ENCODE data around the gene USP40. TPM values are rescaled to one million over a fixed set of nuclear protein-coding genes. Genes with fewer than 3 reads are reported as not detected.

USP40 gene
- total RNA-seq, 1 experiment from 2014 or later = 34.9 TPM

DNA sequence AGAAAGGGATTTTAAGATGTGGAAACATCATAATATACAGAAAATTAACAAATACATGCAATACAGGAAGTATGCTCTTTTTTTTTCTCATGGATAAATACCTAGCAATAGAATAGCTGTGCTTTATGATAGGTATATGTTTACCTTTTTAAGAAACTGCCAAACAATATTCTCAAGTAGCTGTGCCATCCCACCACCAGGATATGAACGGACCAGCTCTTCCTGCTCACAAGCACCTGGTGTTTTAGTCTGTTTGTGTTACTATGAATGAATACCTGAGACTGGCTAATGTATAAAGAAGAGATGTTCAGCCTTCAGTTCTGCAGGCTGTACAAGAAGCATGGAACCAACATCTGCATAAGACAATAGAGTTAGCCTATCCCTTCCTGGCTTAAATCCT lies 30.9 kb upstream of the USP40 start:
- Histone ChIP-seq H3K9ac (ENCODE audit: low read length) (no peak overlapping the region), H2AFZ (ENCODE audit: low read depth, low read length, poor library complexity, severe bottlenecking) (no peak overlapping the region), H3K4me3 (replicated peaks in 1 of 2; ENCODE audit: low read depth in 1 of 2, low read length in 2 of 2) (no peak overlapping the region), H3K27me3 (ENCODE audit: insufficient read depth, low read length) (no peaks in the 10 kb centered on the region), H3K9me3 (ENCODE audit: control insufficient read depth in 1 of 2, insufficient read depth in 1 of 2, low read depth in 1 of 2, low read length in 2 of 2) (no peaks in the 10 kb centered on the region), H3K79me2 (ENCODE audit: insufficient read depth, low read length) (no peaks in the 10 kb centered on the region), H3K4me2 (ENCODE audit: low read length) (no peak overlapping the region), H3K27ac (ENCODE audit: low read depth, low read length) (no peak overlapping the region), H4K20me1 (ENCODE audit: insufficient read depth) (no peaks in the 10 kb centered on the region), H3K9me2 (ENCODE audit: insufficient read depth) (0 out of 2 replicates have a peak, but pooled peaks cover 2% of the 10 kb centered on the region), H3K4me1 (ENCODE audit: control insufficient read depth in 1 of 2, insufficient read depth in 2 of 2, low read length in 2 of 2) (no peaks in the 10 kb centered on the region), H3K36me3 (ENCODE audit: control insufficient read depth in 1 of 2, insufficient read depth in 2 of 2, low read length in 2 of 2) (no peaks in the 10 kb centered on the region)
- DNase-seq (ENCODE audit: low read depth, low spot score) (no peak), ATAC-seq (no peak)
- TF ChIP-seq TCF7L2 (IDR thresholded peaks at IDR 0.05; ENCODE audit: borderline replicate concordance, extremely low read depth, insufficient read depth, insufficient read length) (no peak), ZFX (IDR thresholded peaks at IDR 0.05) (no peak), CEBPB (IDR thresholded peaks at IDR 0.05; ENCODE audit: low read depth) (no peak), SRF (IDR thresholded peaks at IDR 0.05; ENCODE audit: low read depth) (no peak), POLR2A (IDR thresholded peaks at IDR 0.05; ENCODE audit: borderline replicate concordance, extremely low read depth, insufficient read depth, insufficient read length) (no peak), REST (IDR thresholded peaks at IDR 0.05; ENCODE audit: low read depth) (no peak), RAD21 (IDR thresholded peaks at IDR 0.05; ENCODE audit: low read depth) (no peak), YY1 (IDR thresholded peaks at IDR 0.05; ENCODE audit: extremely low read depth, insufficient replicate concordance, low read depth, low read length) (no peak), CTCF (IDR thresholded peaks at IDR 0.05 in 2 of 3, conservative IDR thresholded peaks at IDR 0.05 in 1 of 3; ENCODE audit: borderline replicate concordance in 1 of 3, insufficient read depth in 1 of 3, low read depth in 2 of 3, low read length in 2 of 3) (no peak), ATF3 (IDR thresholded peaks at IDR 0.05) (no peak), FOSL1 (IDR thresholded peaks at IDR 0.05; ENCODE audit: low read depth) (no peak), POLR2AphosphoS5 (IDR thresholded peaks at IDR 0.05; ENCODE audit: low read depth, low read length) (no peak), SP1 (IDR thresholded peaks at IDR 0.05; ENCODE audit: low read depth) (no peak), ELF1 (IDR thresholded peaks at IDR 0.05; ENCODE audit: borderline replicate concordance, low read depth) (no peak), EZH2 (IDR thresholded peaks at IDR 0.05) (no peak), CBX3 (IDR thresholded peaks at IDR 0.05; ENCODE audit: low read depth) (no peak), EZH2phosphoT487 (IDR thresholded peaks at IDR 0.05; ENCODE audit: borderline replicate concordance) (no peak)
- TF ChIP-seq, protein P1, sequence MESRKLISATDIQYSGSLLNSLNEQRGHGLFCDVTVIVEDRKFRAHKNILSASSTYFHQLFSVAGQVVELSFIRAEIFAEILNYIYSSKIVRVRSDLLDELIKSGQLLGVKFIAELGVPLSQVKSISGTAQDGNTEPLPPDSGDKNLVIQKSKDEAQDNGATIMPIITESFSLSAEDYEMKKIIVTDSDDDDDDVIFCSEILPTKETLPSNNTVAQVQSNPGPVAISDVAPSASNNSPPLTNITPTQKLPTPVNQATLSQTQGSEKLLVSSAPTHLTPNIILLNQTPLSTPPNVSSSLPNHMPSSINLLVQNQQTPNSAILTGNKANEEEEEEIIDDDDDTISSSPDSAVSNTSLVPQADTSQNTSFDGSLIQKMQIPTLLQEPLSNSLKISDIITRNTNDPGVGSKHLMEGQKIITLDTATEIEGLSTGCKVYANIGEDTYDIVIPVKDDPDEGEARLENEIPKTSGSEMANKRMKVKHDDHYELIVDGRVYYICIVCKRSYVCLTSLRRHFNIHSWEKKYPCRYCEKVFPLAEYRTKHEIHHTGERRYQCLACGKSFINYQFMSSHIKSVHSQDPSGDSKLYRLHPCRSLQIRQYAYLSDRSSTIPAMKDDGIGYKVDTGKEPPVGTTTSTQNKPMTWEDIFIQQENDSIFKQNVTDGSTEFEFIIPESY (IDR thresholded peaks at IDR 0.05; ENCODE audit: extremely low read depth, insufficient replicate concordance, low read length) = no peak
- TF ChIP-seq, protein P2, sequence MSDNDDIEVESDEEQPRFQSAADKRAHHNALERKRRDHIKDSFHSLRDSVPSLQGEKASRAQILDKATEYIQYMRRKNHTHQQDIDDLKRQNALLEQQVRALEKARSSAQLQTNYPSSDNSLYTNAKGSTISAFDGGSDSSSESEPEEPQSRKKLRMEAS (IDR thresholded peaks at IDR 0.05) = no peak
- ChIA-PET POLR2A (no interaction called here), CTCF (no interaction called here), RAD21 (ENCODE audit: low non-redundant PET in 1 of 2, low total read pairs in 2 of 2, uncharacterized antibody in 2 of 2, unreplicated experiment in 2 of 2) (no interaction called here)
- BruUV-seq (replicated peaks) = no TSS peak
- intact Hi-C loops (cut with micrococcal nuclease) = no loop called here

Data from HCT116 (cell line).